Common myeloid progenitor, CD34-positive (primary cell): Measurements from ENCODE around the gene MSRB3.

Experiments used
- CTCF ChIA-PET: fragments of 350-600 bp; sonication (Branson Sonifier 250); formaldehyde crosslinking; loops from one replicate; lab custom pipeline; 2021; ENCODE audit warnings: antibody characterized with exemption; lab: Charles Lee
- POLR2A ChIA-PET: fragments of 350-600 bp; sonication (Branson Sonifier 250); formaldehyde crosslinking; loops from one replicate; lab custom pipeline; 2021; ENCODE audit warnings: antibody characterized with exemption; lab: Charles Lee
- DNase-seq, 3 donors: peaks; one replicate each; pipeline versions ENCODE4 v3.0.0 to v3.0.0-alpha.2; 2013
- H3K27ac ChIP-seq, 2 experiments: 1 replicate in 1 of 2; 2 replicates in 1 of 2; pipeline ENCODE4 v1.7.0; 2013; ENCODE audit warnings: inconsistent platforms in 2 of 2, low read length in 2 of 2, mild to moderate bottlenecking in 2 of 2, low read depth in 1 of 2, moderate library complexity in 1 of 2; ENCODE audit not compliant: severe bottlenecking in 2 of 2, insufficient read depth in 1 of 2, poor library complexity in 1 of 2
- H3K27me3 ChIP-seq, 5 experiments: replicated peaks in 2 of 5; 1 replicate in 3 of 5; 2 replicates in 2 of 5; pipeline versions ENCODE4 v1.6.1 to v1.7.0; 2013; ENCODE audit warnings: low read length in 4 of 5, mild to moderate bottlenecking in 2 of 5, moderate library complexity in 2 of 5, inconsistent platforms in 1 of 5; ENCODE audit not compliant: insufficient read depth in 5 of 5, control insufficient read depth in 4 of 5
- H3K36me3 ChIP-seq, 4 experiments: 1 replicate in 2 of 4; 2 replicates in 2 of 4; pipeline versions ENCODE4 v1.6.1 to v1.7.0; 2013; ENCODE audit warnings: low read length in 3 of 4, control low read depth in 1 of 4, mild to moderate bottlenecking in 1 of 4; ENCODE audit not compliant: control insufficient read depth in 4 of 4, insufficient read depth in 4 of 4
- H3K4me1 ChIP-seq, 4 experiments: 1 replicate in 3 of 4; 2 replicates in 1 of 4; pipeline versions ENCODE4 v1.6.1 to v1.7.1; 2013; ENCODE audit warnings: low read length in 3 of 4, mild to moderate bottlenecking in 3 of 4, control low read depth in 1 of 4, inconsistent platforms in 1 of 4, moderate library complexity in 1 of 4; ENCODE audit not compliant: control insufficient read depth in 4 of 4, insufficient read depth in 4 of 4; ENCODE audit errors: control extremely low read depth in 1 of 4
- H3K4me3 ChIP-seq, 7 experiments: 1 replicate in 4 of 7; 2 replicates in 3 of 7; pipeline versions ENCODE4 v1.5.1 to v1.7.0; 2013; ENCODE audit warnings: mild to moderate bottlenecking in 7 of 7, low read length in 6 of 7, moderate library complexity in 6 of 7, inconsistent platforms in 2 of 7, low read depth in 2 of 7, control low read depth in 1 of 7; ENCODE audit not compliant: insufficient read depth in 4 of 7, control insufficient read depth in 1 of 7; ENCODE audit errors: extremely low read depth in 1 of 7
- H3K9me3 ChIP-seq, 5 experiments: 1 replicate in 4 of 5; 2 replicates in 1 of 5; pipeline versions ENCODE4 v1.6.1 to v1.7.1; 2013; ENCODE audit warnings: low read length in 4 of 5, mild to moderate bottlenecking in 2 of 5, inconsistent platforms in 1 of 5, low read depth in 1 of 5, moderate library complexity in 1 of 5; ENCODE audit not compliant: control insufficient read depth in 4 of 5, insufficient read depth in 2 of 5; ENCODE audit errors: control extremely low read depth in 1 of 5
- WGBS: methylation state at CpG from one replicate; pipeline ENCODE4 v1.1.5; 2013; ENCODE audit not compliant: insufficient coverage; 5-methylcytosine and 5-hydroxymethylcytosine counted together

The MSRB3 gene

GRCh38 chr12:65275627-65276026, 2.9 kb upstream of the MSRB3 start:
- peaks cover 12 to 39% (median 28%) of the 10 kb centered on the region in 4 experiments for H3K4me1 ChIP-seq
- no peak overlapping the region for H3K27ac ChIP-seq
- H3K36me3 ChIP-seq = no peaks in the 10 kb centered on the region
- 92% methylated on average over 3 of the region's 3 CpGs for WGBS
- H3K27me3 ChIP-seq = no peaks in the 10 kb centered on the region
- H3K4me3 ChIP-seq = no peak overlapping the region
- no peaks in the 10 kb centered on the region for H3K9me3 ChIP-seq
- ChIA-PET POLR2A (no interaction called here), CTCF (interaction anchor here (0.6 to 0.8 kb wide), 2 partner anchors 31 to 36 kb away, joined by 3 read pairs; no protein-coding TSS in a partner anchor)
- DNase-seq = no peak

- Histone ChIP-seq H3K27ac (no peak overlapping the region), H3K9me3 (no peaks in the 10 kb centered on the region), H3K36me3 (no peaks in the 10 kb centered on the region), H3K4me1 (peaks cover 23 to 52% (median 41%) of the 10 kb centered on the region in 4 experiments), H3K27me3 (no peaks in the 10 kb centered on the region), H3K4me3 (peak overlapping the region in 1 of 7 experiments; percentile 92)
- 37% methylated on average over 3 of the region's 3 CpGs for WGBS
- CTCF ChIA-PET = interaction anchor here (1.3 kb wide), 1 partner anchor 11 kb away, joined by 4 read pairs; no protein-coding TSS in a partner anchor
- peak; percentile 17 to 68 (median 56) for DNase-seq
- POLR2A ChIA-PET = no interaction called here
Measured at GRCh38 chr12:65276916-65277530, 1.5 kb upstream of the MSRB3 start.

GRCh38 chr12:65277994-65278575, 398 bp upstream of the MSRB3 start:
- peak overlapping the region; percentile 74 to 92 (median 82) for H3K4me3 ChIP-seq
- WGBS = 5% methylated on average over 12 of the region's 23 CpGs
- peaks cover 28 to 63% (median 49%) of the 10 kb centered on the region in 4 experiments for H3K4me1 ChIP-seq
- CTCF ChIA-PET = no interaction called here
- peak overlapping the region; percentile 85 to 89 for H3K27ac ChIP-seq
- peak in 1 of 3 donors; percentile 53 for DNase-seq
- no peaks in the 10 kb centered on the region for H3K27me3 ChIP-seq
- no peaks in the 10 kb centered on the region for H3K9me3 ChIP-seq
- POLR2A ChIA-PET = no interaction called here
- no peaks in the 10 kb centered on the region for H3K36me3 ChIP-seq

- peak overlapping the region; percentile 85 to 89 for H3K27ac ChIP-seq
- POLR2A ChIA-PET = interaction anchor here (0.5 kb wide), 1 partner anchor 56 kb away, joined by 3 read pairs; no protein-coding TSS in a partner anchor
- CTCF ChIA-PET = interaction anchor here (1.0 kb wide), 1 partner anchor 157 kb away, joined by 3 read pairs; no protein-coding TSS in a partner anchor
Measured at GRCh38 chr12:65279369-65280112, 1.1 kb downstream of the MSRB3 start.

GRCh38 chr12:65280306-65280705, 1.8 kb downstream of the MSRB3 start:
- WGBS = no CpG with 5 or more reads among the region's 3 CpGs
- H3K4me3 ChIP-seq = peak overlapping the region in 6 of 7 experiments; percentile 74 to 92 (median 83)
- POLR2A ChIA-PET = no interaction called here
- H3K9me3 ChIP-seq = no peaks in the 10 kb centered on the region
- CTCF ChIA-PET = interaction anchor here (0.6 to 4.8 kb wide), 7 partner anchors 21 to 484 kb away, joined by 3 to 32 read pairs (median 3); partner anchors contain the start of gene LEMD3
- H3K27ac ChIP-seq = peak overlapping the region; percentile 85 to 89
- H3K4me1 ChIP-seq = peaks cover 30 to 78% (median 64%) of the 10 kb centered on the region in 4 experiments
- H3K27me3 ChIP-seq = no peaks in the 10 kb centered on the region
- H3K36me3 ChIP-seq = peaks cover 0 to 5% (median 2%) of the 10 kb centered on the region in 4 experiments
- peak; percentile 40 to 82 (median 79) for DNase-seq

More at GRCh38 chr12:65279369-65280112, 1.1 kb downstream of the MSRB3 start:
- 0% methylated on average over 17 of the region's 23 CpGs for WGBS
- peak in 2 of 3 donors; percentile 51 to 64 for DNase-seq
- Histone ChIP-seq H3K4me3 (peak overlapping the region; percentile 74 to 92 (median 82)), H3K36me3 (no peaks in the 10 kb centered on the region), H3K27me3 (no peaks in the 10 kb centered on the region), H3K4me1 (peaks cover 28 to 74% (median 58%) of the 10 kb centered on the region in 4 experiments), H3K9me3 (no peaks in the 10 kb centered on the region)

- H3K9me3 ChIP-seq = no peaks in the 10 kb centered on the region
- peaks cover 32 to 74% (median 68%) of the 10 kb centered on the region in 4 experiments for H3K4me1 ChIP-seq
- H3K27ac ChIP-seq = peak overlapping the region in 1 of 2 experiments; percentile 33
- ChIA-PET CTCF (interaction anchor here (0.6 to 4.8 kb wide), 10 partner anchors 11 to 88 kb away, joined by 3 to 32 read pairs (median 3); no protein-coding TSS in a partner anchor), POLR2A (no interaction called here)
- H3K27me3 ChIP-seq = no peaks in the 10 kb centered on the region
- peaks cover 0 to 5% (median 2%) of the 10 kb centered on the region in 4 experiments for H3K36me3 ChIP-seq
- DNase-seq = peak in 1 of 3 donors; percentile 47
- no CpG with 5 or more reads among the region's 1 CpG for WGBS
- H3K4me3 ChIP-seq = peak overlapping the region in 2 of 7 experiments; percentile 57 to 60
Measured at GRCh38 chr12:65282840-65283239, 4.4 kb downstream of the MSRB3 start.
